Neural crest cell (in vitro differentiated cells): ENCODE results near the gene MYL11. TPM values are rescaled to one million over a fixed set of nuclear protein-coding genes. Genes with fewer than 3 reads are reported as not detected.

ENCODE experiments used
- DNase-seq: peaks from one replicate; pipeline ENCODE4 v3.0.0; 2021; ENCODE audit warnings: low read depth, mixed read lengths, low spot score
- H3K27ac Mint-ChIP-seq: one replicate; pipeline ENCODE4 v1.8.0; 2021; ENCODE audit warnings: mild to moderate bottlenecking, mixed read lengths; ENCODE audit not compliant: unreplicated experiment
- H3K27me3 Mint-ChIP-seq: 2 replicates; pipeline ENCODE4 v1.8.0; 2021; ENCODE audit warnings: low read depth, mild to moderate bottlenecking, mixed read lengths
- H3K36me3 Mint-ChIP-seq: 2 replicates; pipeline ENCODE4 v1.8.0; 2021; ENCODE audit warnings: low read depth, mild to moderate bottlenecking, mixed read lengths
- H3K4me1 Mint-ChIP-seq: 2 replicates; pipeline ENCODE4 v1.8.0; 2021; ENCODE audit warnings: mixed read lengths
- H3K4me3 Mint-ChIP-seq: one replicate; pipeline ENCODE4 v1.8.0; 2021; ENCODE audit warnings: mild to moderate bottlenecking, mixed read lengths
- H3K9me3 Mint-ChIP-seq: 2 replicates; pipeline ENCODE4 v1.8.0; 2021; ENCODE audit warnings: mixed read lengths
- CTCF ChIP-seq: fragments of 200-600 bp; sonication (generic); conservative IDR thresholded peaks from 2 replicates; pipeline ENCODE4 v1.5.0; 2021; ENCODE audit warnings: antibody characterized with exemption, mild to moderate bottlenecking
- total RNA-seq: library from RNA; stranded (reverse); gene quantifications from 2 replicates; pipeline ENCODE4 v1.2.1, GENCODE V29; 2021

Gene MYL11
- total RNA-seq, 1 donor from 2014 or later: not detected

GRCh38 chr16:30413112-30413806, 38.7 kb downstream of the MYL11 start:
- H3K36me3 Mint-ChIP-seq: no peaks in the 10 kb centered on the region
- no peak for TF ChIP-seq CTCF
- H3K4me1 Mint-ChIP-seq: peaks cover 32% of the 10 kb centered on the region
- no peaks in the 10 kb centered on the region for H3K27me3 Mint-ChIP-seq
- H3K27ac Mint-ChIP-seq: no peak overlapping the region
- DNase-seq: no peak
- H3K9me3 Mint-ChIP-seq: no peaks in the 10 kb centered on the region
- H3K4me3 Mint-ChIP-seq: no peak overlapping the region

GRCh38 chr16:30414159-30414558, 39.6 kb downstream of the MYL11 start:
- Mint-ChIP-seq H3K4me1 (peaks cover 32% of the 10 kb centered on the region), H3K4me3 (peak overlapping the region; percentile 38), H3K9me3 (no peaks in the 10 kb centered on the region), H3K36me3 (no peaks in the 10 kb centered on the region), H3K27me3 (no peaks in the 10 kb centered on the region), H3K27ac (no peak overlapping the region)
- DNase-seq: no peak
- TF ChIP-seq CTCF: no peak

GRCh38 chr16:30416047-30416603, 41.5 kb downstream of the MYL11 start:
- H3K4me1 Mint-ChIP-seq: peaks cover 26% of the 10 kb centered on the region
- no peak for TF ChIP-seq CTCF
- H3K27ac Mint-ChIP-seq: no peak overlapping the region
- H3K27me3 Mint-ChIP-seq: no peaks in the 10 kb centered on the region
- peak overlapping the region; percentile 25 for H3K4me3 Mint-ChIP-seq
- no peaks in the 10 kb centered on the region for H3K9me3 Mint-ChIP-seq
- no peak for DNase-seq
- peaks cover 10% of the 10 kb centered on the region for H3K36me3 Mint-ChIP-seq

GRCh38 chr16:30416624-30417528, 42.3 kb downstream of the MYL11 start:
- no peak for DNase-seq
- TF ChIP-seq CTCF: no peak
- peaks cover 15% of the 10 kb centered on the region for H3K36me3 Mint-ChIP-seq
- H3K27me3 Mint-ChIP-seq: no peaks in the 10 kb centered on the region
- H3K4me1 Mint-ChIP-seq: peaks cover 25% of the 10 kb centered on the region
- H3K4me3 Mint-ChIP-seq: peak overlapping the region; percentile 25
- H3K9me3 Mint-ChIP-seq: no peaks in the 10 kb centered on the region
- H3K27ac Mint-ChIP-seq: no peak overlapping the region

- peaks cover 22% of the 10 kb centered on the region for H3K4me1 Mint-ChIP-seq
- H3K9me3 Mint-ChIP-seq: no peaks in the 10 kb centered on the region
- peak; percentile 75 for DNase-seq
- no peaks in the 10 kb centered on the region for H3K27me3 Mint-ChIP-seq
- peaks cover 17% of the 10 kb centered on the region for H3K36me3 Mint-ChIP-seq
- TF ChIP-seq CTCF: peak; percentile 43
- no peak overlapping the region for H3K27ac Mint-ChIP-seq
- H3K4me3 Mint-ChIP-seq: no peak overlapping the region
These were observed 43.1 kb downstream of the MYL11 start for GRCh38 chr16:30417529-30418349.
